ENCODE data around the gene SYNGR4. TPM values are rescaled to one million over a fixed set of nuclear protein-coding genes. Genes with fewer than 3 reads are reported as not detected.

SYNGR4 gene
- total RNA-seq, 2 experiments from 2014 or later, result 0.25 TPM; not detected in 1

GRCh38 chr19:48329167-48329891 is 34.8 kb upstream of the SYNGR4 start:
- H3K4me3 Mint-ChIP-seq, result peak overlapping the region; percentile 71
- peak overlapping the region; percentile 81 for H3K27ac Mint-ChIP-seq
- peaks cover 76% of the 10 kb centered on the region for H3K4me1 Mint-ChIP-seq
- H3K27me3 Mint-ChIP-seq, result no peaks in the 10 kb centered on the region
- intact Hi-C loops (cut with DNase I, micrococcal nuclease), result loop anchor here (5.0 to 10.0 kb wide), 7 partner anchors 68 to 1335 kb away; partner anchors contain the start of genes BCL2L12 (in 1 of the 2), BICRA (in 1 of the 2), GYS1 (in 1 of the 2) and IRF3 (in 1 of the 2)
- DNase-seq (peak; percentile 72), ATAC-seq (no peak)
- ChIA-PET CTCF (interaction anchor here (0.5 to 2.0 kb wide), 4 partner anchors 11 to 1064 kb away, joined by 3 to 7 read pairs (median 4); partner anchors contain the start of genes SYNGR4 and TMEM143), POLR2A (interaction anchor here (0.8 kb wide), 1 partner anchor 126 kb away, joined by 4 read pairs; no protein-coding TSS in a partner anchor)
- no peaks in the 10 kb centered on the region for H3K9me3 Mint-ChIP-seq (ENCODE audit: low read depth)
- peaks cover 47% of the 10 kb centered on the region for H3K36me3 Mint-ChIP-seq (ENCODE audit: low read depth)

- peak; percentile 25 for ATAC-seq
Measured at GRCh38 chr19:48330012-48330681, 34.0 kb upstream of the SYNGR4 start.

GRCh38 chr19:48332351-48332661 is 31.9 kb upstream of the SYNGR4 start:
- CTCF ChIA-PET, result interaction anchor here (0.6 to 3.6 kb wide), 14 partner anchors 9 to 1125 kb away, joined by 3 to 55 read pairs (median 8); partner anchors contain the start of genes EMP3, KDELR1, SYNGR4 and TMEM143
- no peak for ATAC-seq
- no peaks in the 10 kb centered on the region for H3K9me3 Mint-ChIP-seq (ENCODE audit: low read depth)
- H3K27ac Mint-ChIP-seq, result peak overlapping the region; percentile 98
- intact Hi-C loops (cut with DNase I, micrococcal nuclease), result loop anchor here (2.0 to 5.0 kb wide), 7 partner anchors 65 to 1076 kb away; partner anchors contain the start of genes CARD8 (in 1 of the 2), CCDC9 (in 1 of the 2), LIG1 (in 1 of the 2) and LMTK3 (in 1 of the 2)
- peak overlapping the region; percentile 97 for H3K4me3 Mint-ChIP-seq
- no peak for DNase-seq
- H3K36me3 Mint-ChIP-seq (ENCODE audit: low read depth), result peaks cover 34% of the 10 kb centered on the region
- no peaks in the 10 kb centered on the region for H3K27me3 Mint-ChIP-seq
- POLR2A ChIA-PET, result interaction anchor here (0.8 to 2.9 kb wide), 4 partner anchors 9 to 32 kb away, joined by 3 to 23 read pairs (median 4); partner anchors contain the start of genes SYNGR4 and TMEM143
- H3K4me1 Mint-ChIP-seq, result peaks cover 60% of the 10 kb centered on the region

More at GRCh38 chr19:48330012-48330681, 34.0 kb upstream of the SYNGR4 start:
- Mint-ChIP-seq H3K4me1 (peaks cover 75% of the 10 kb centered on the region), H3K27me3 (no peaks in the 10 kb centered on the region), H3K9me3 (ENCODE audit: low read depth) (no peaks in the 10 kb centered on the region), H3K4me3 (peak overlapping the region; percentile 71), H3K27ac (peak overlapping the region; percentile 81), H3K36me3 (ENCODE audit: low read depth) (peaks cover 45% of the 10 kb centered on the region)
- DNase-seq, result peak; percentile 92
- CTCF ChIA-PET, result interaction anchor here (0.5 to 2.0 kb wide), 4 partner anchors 9 to 55 kb away, joined by 3 to 7 read pairs (median 4); partner anchors contain the start of genes SYNGR4 and TMEM143
- POLR2A ChIA-PET, result interaction anchor here (0.6 kb wide), 1 partner anchor 159 kb away, joined by 4 read pairs; no protein-coding TSS in a partner anchor
- intact Hi-C loops (cut with DNase I, micrococcal nuclease), result loop anchor here (1.0 to 5.0 kb wide), 5 partner anchors 63 to 542 kb away; partner anchors contain the start of genes LIG1 (in 2 of the 2), ZSWIM9 (in 2 of the 2), CARD8 (in 1 of the 2) and PPP1R15A (in 1 of the 2)

- no peaks in the 10 kb centered on the region for H3K27me3 Mint-ChIP-seq
- POLR2A ChIA-PET, result interaction anchor here (0.8 to 2.9 kb wide), 7 partner anchors 8 to 129 kb away, joined by 3 to 23 read pairs (median 6); partner anchors contain the start of genes EMP3, SYNGR4 and TMEM143
- DNase-seq, result peak; percentile 97
- peak; percentile 78 for ATAC-seq
- peak overlapping the region; percentile 97 for H3K4me3 Mint-ChIP-seq
- intact Hi-C loops (cut with DNase I, micrococcal nuclease), result loop anchor here (1.0 to 5.0 kb wide), 14 partner anchors 12 to 1076 kb away; partner anchors contain the start of genes CARD8 (in 1 of the 2), CCDC9 (in 1 of the 2), CYTH2 (in 1 of the 2) and LIG1 (in 1 of the 2)
- CTCF ChIA-PET, result interaction anchor here (0.6 to 3.6 kb wide), 17 partner anchors 8 to 1125 kb away, joined by 3 to 55 read pairs (median 4); partner anchors contain the start of genes CARD8, EMP3, KDELR1 and SYNGR4
- no peaks in the 10 kb centered on the region for H3K9me3 Mint-ChIP-seq (ENCODE audit: low read depth)
- H3K27ac Mint-ChIP-seq, result peak overlapping the region; percentile 98
- peaks cover 29% of the 10 kb centered on the region for H3K36me3 Mint-ChIP-seq (ENCODE audit: low read depth)
- peaks cover 55% of the 10 kb centered on the region for H3K4me1 Mint-ChIP-seq
Measured at GRCh38 chr19:48332662-48333466, 31.3 kb upstream of the SYNGR4 start.

GRCh38 chr19:48333467-48334384 is 30.4 kb upstream of the SYNGR4 start:
- intact Hi-C loops (cut with DNase I, micrococcal nuclease), result loop anchor here (1.0 to 5.0 kb wide), 17 partner anchors 12 to 1077 kb away; partner anchors contain the start of genes CARD8 (in 1 of the 2), CCDC9 (in 1 of the 2), CYTH2 (in 1 of the 2) and GRWD1 (in 1 of the 2)
- CTCF ChIA-PET, result interaction anchor here (0.6 to 3.6 kb wide), 22 partner anchors 10 to 250 kb away, joined by 3 to 55 read pairs (median 4); partner anchors contain the start of genes CARD8, EMP3, KDELR1 and SYNGR4
- H3K9me3 Mint-ChIP-seq (ENCODE audit: low read depth), result no peaks in the 10 kb centered on the region
- H3K36me3 Mint-ChIP-seq (ENCODE audit: low read depth), result peaks cover 25% of the 10 kb centered on the region
- H3K4me3 Mint-ChIP-seq, result peak overlapping the region; percentile 97
- POLR2A ChIA-PET, result interaction anchor here (0.6 to 2.9 kb wide), 11 partner anchors 8 to 626 kb away, joined by 3 to 23 read pairs (median 4); partner anchors contain the start of genes EMP3, SYNGR4 and TMEM143
- H3K4me1 Mint-ChIP-seq, result peaks cover 49% of the 10 kb centered on the region
- H3K27ac Mint-ChIP-seq, result peak overlapping the region; percentile 98
- peak; percentile 97 for DNase-seq
- no peaks in the 10 kb centered on the region for H3K27me3 Mint-ChIP-seq
- ATAC-seq, result peak; percentile 72

- Mint-ChIP-seq H3K4me1 (peaks cover 12% of the 10 kb centered on the region), H3K36me3 (ENCODE audit: low read depth) (no peaks in the 10 kb centered on the region), H3K27me3 (no peaks in the 10 kb centered on the region), H3K4me3 (no peak overlapping the region), H3K9me3 (ENCODE audit: low read depth) (no peaks in the 10 kb centered on the region), H3K27ac (no peak overlapping the region)
- intact Hi-C loops (cut with DNase I, micrococcal nuclease), result no loop called here
- ChIA-PET POLR2A (no interaction called here), CTCF (interaction anchor here (0.5 to 1.1 kb wide), 2 partner anchors 12 to 1915 kb away, joined by 3 to 4 read pairs; no protein-coding TSS in a partner anchor)
- ATAC-seq, result no peak
- no peak for DNase-seq
Measured at GRCh38 chr19:48338253-48338755, 25.9 kb upstream of the SYNGR4 start.

- H3K27me3 Mint-ChIP-seq, result no peaks in the 10 kb centered on the region
- ATAC-seq (no peak), DNase-seq (no peak)
- H3K9me3 Mint-ChIP-seq (ENCODE audit: low read depth), result no peaks in the 10 kb centered on the region
- H3K4me1 Mint-ChIP-seq, result peaks cover 8% of the 10 kb centered on the region
- intact Hi-C loops (cut with DNase I, micrococcal nuclease), result no loop called here
- CTCF ChIA-PET, result interaction anchor here (1.1 kb wide), 1 partner anchor 12 kb away, joined by 4 read pairs; no protein-coding TSS in a partner anchor
- POLR2A ChIA-PET, result no interaction called here
- no peak overlapping the region for H3K27ac Mint-ChIP-seq
- no peaks in the 10 kb centered on the region for H3K36me3 Mint-ChIP-seq (ENCODE audit: low read depth)
- no peak overlapping the region for H3K4me3 Mint-ChIP-seq
Measured at GRCh38 chr19:48338802-48339503, 25.2 kb upstream of the SYNGR4 start.

- no peak overlapping the region for H3K4me3 Mint-ChIP-seq
- H3K36me3 Mint-ChIP-seq (ENCODE audit: low read depth), result no peaks in the 10 kb centered on the region
- no peaks in the 10 kb centered on the region for H3K4me1 Mint-ChIP-seq
- ChIA-PET POLR2A (no interaction called here), CTCF (interaction anchor here (0.9 to 1.7 kb wide), 5 partner anchors 8 to 105 kb away, joined by 3 to 4 read pairs (median 4); no protein-coding TSS in a partner anchor)
- DNase-seq, result no peak
- no peaks in the 10 kb centered on the region for H3K27me3 Mint-ChIP-seq
- no peak for ATAC-seq
- no peaks in the 10 kb centered on the region for H3K9me3 Mint-ChIP-seq (ENCODE audit: low read depth)
- no peak overlapping the region for H3K27ac Mint-ChIP-seq
- intact Hi-C loops (cut with DNase I, micrococcal nuclease), result no loop called here
Measured at GRCh38 chr19:48340995-48341394, 23.2 kb upstream of the SYNGR4 start.
